CMK (cell line): ENCODE measurements around the gene RASAL2.

Experiments used
- DNase-seq: peaks from one replicate; pipeline ENCODE4 v3.0.0-alpha.2; 2010; ENCODE audit warnings: low read depth

The RASAL2 gene

GRCh38 chr1:178516110-178516509, 422.2 kb downstream of the RASAL2 start:
- no peak for DNase-seq

GRCh38 chr1:178518894-178519293, 425.0 kb downstream of the RASAL2 start:
- no peak for DNase-seq

GRCh38 chr1:178520803-178521202, 426.9 kb downstream of the RASAL2 start:
- DNase-seq = no peak

GRCh38 chr1:178521241-178521640, 427.3 kb downstream of the RASAL2 start:
- no peak for DNase-seq

GRCh38 chr1:178527117-178527516, 433.2 kb downstream of the RASAL2 start:
- DNase-seq = no peak

GRCh38 chr1:178528228-178528952, 434.5 kb downstream of the RASAL2 start:
- DNase-seq = no peak

- no peak for DNase-seq
These were observed 435.0 kb downstream of the RASAL2 start for GRCh38 chr1:178528953-178529335.

- no peak for DNase-seq
These were observed 435.6 kb downstream of the RASAL2 start for GRCh38 chr1:178529364-178530036.

GRCh38 chr1:178530037-178530402, 436.1 kb downstream of the RASAL2 start:
- no peak for DNase-seq

- DNase-seq = no peak
These were observed 436.6 kb downstream of the RASAL2 start for GRCh38 chr1:178530502-178530901.

- DNase-seq = no peak
These were observed 438.0 kb downstream of the RASAL2 start for GRCh38 chr1:178531887-178532286.

- peak; percentile 59 for DNase-seq
These were observed 438.5 kb downstream of the RASAL2 start for GRCh38 chr1:178532392-178532791.

- no peak for DNase-seq
These were observed 439.4 kb downstream of the RASAL2 start for GRCh38 chr1:178533121-178533946.
